CD4-positive, CD25-positive, alpha-beta regulatory T cell (primary cell): Measurements from ENCODE around the gene GNG14. TPM values are rescaled to one million over a fixed set of nuclear protein-coding genes. Genes with fewer than 3 reads are reported as not detected.

Experiments used
- ATAC-seq, 2 donors: fragments of 150-1000 bp; cut with Tn5 transposase; one replicate each; pipeline ENCODE4 v1.10.0; 2021; ENCODE audit warnings: low read depth in 2 of 2, moderate number of reproducible peaks in 2 of 2, moderate library complexity in 1 of 2
- DNase-seq, 3 donors: peaks; one replicate each; pipeline versions ENCODE4 v3.0.0 to v3.0.0-alpha.2; 2012 to 2022; ENCODE audit warnings: mixed read lengths in 1 of 3
- H3K27ac ChIP-seq: one replicate; pipeline ENCODE4 v1.7.0; 2013; ENCODE audit warnings: mild to moderate bottlenecking, low read length; ENCODE audit not compliant: insufficient read depth, poor library complexity, severe bottlenecking
- H3K27me3 ChIP-seq: one replicate; pipeline ENCODE4 v1.7.0; 2013; ENCODE audit warnings: low read length; ENCODE audit not compliant: control insufficient read depth, insufficient read depth
- H3K36me3 ChIP-seq: one replicate; pipeline ENCODE4 v1.7.0; 2013; ENCODE audit warnings: mild to moderate bottlenecking, low read length, moderate library complexity; ENCODE audit not compliant: control insufficient read depth, insufficient read depth
- H3K4me1 ChIP-seq: 2 replicates; pipeline ENCODE4 v1.7.0; 2013; ENCODE audit warnings: mild to moderate bottlenecking, low read length; ENCODE audit not compliant: insufficient read depth, control insufficient read depth, poor library complexity, severe bottlenecking
- H3K4me3 ChIP-seq: one replicate; pipeline ENCODE4 v1.7.0; 2013; ENCODE audit warnings: low read depth, mild to moderate bottlenecking, low read length, moderate library complexity
- H3K9me3 ChIP-seq, 2 experiments: 1 replicate in 1 of 2; 2 replicates in 1 of 2; pipeline ENCODE4 v1.7.0; 2013; ENCODE audit warnings: low read length in 2 of 2, mild to moderate bottlenecking in 1 of 2, moderate library complexity in 1 of 2; ENCODE audit not compliant: control insufficient read depth in 2 of 2
- H3K27ac Mint-ChIP-seq, 3 donors: one replicate each; pipeline ENCODE4 v1.8.0; 2020 to 2022; ENCODE audit warnings: mild to moderate bottlenecking in 3 of 3, mixed read lengths in 3 of 3, moderate library complexity in 2 of 3
- H3K27me3 Mint-ChIP-seq: one replicate; pipeline ENCODE4 v1.8.0; 2022; ENCODE audit warnings: mild to moderate bottlenecking, mixed read lengths
- H3K36me3 Mint-ChIP-seq: one replicate; pipeline ENCODE4 v1.8.0; 2020; ENCODE audit warnings: mixed read lengths
- H3K4me1 Mint-ChIP-seq, 4 donors: one replicate each; pipeline ENCODE4 v1.8.0; 2020 to 2022; ENCODE audit warnings: mixed read lengths in 4 of 4, mild to moderate bottlenecking in 1 of 4
- H3K4me3 Mint-ChIP-seq, 4 donors: one replicate each; pipeline ENCODE4 v1.8.0; 2020 to 2022; ENCODE audit warnings: mild to moderate bottlenecking in 4 of 4, mixed read lengths in 4 of 4, moderate library complexity in 3 of 4
- H3K9me3 Mint-ChIP-seq, 7 donors: one replicate each; pipeline ENCODE4 v1.8.0; 2020 to 2022; ENCODE audit warnings: mixed read lengths in 7 of 7, mild to moderate bottlenecking in 3 of 7, moderate library complexity in 2 of 7
- polyA plus RNA-seq, 4 donors: library from polyadenylated mRNA; unstranded; fragments of 300-500 nt; fragmentation: Illumina TruSeq; gene quantifications; one replicate each; pipeline ENCODE4 v1.2.3, GENCODE V29; 2021
- total RNA-seq: library from RNA; stranded (reverse); gene quantifications from one replicate; pipeline ENCODE4 v1.2.3, GENCODE V29; 2022

GNG14 gene
- total and polyA plus RNA-seq, 5 donors from 2014 or later: not detected

- Mint-ChIP-seq H3K36me3 (peaks cover 7% of the 10 kb centered on the region), H3K4me3 (peak overlapping the region; percentile 11 to 78 (median 68)), H3K27ac (peak overlapping the region; percentile 72 to 89 (median 82)), H3K27me3 (no peaks in the 10 kb centered on the region), H3K4me1 (peaks cover 2 to 12% (median 10%) of the 10 kb centered on the region in 4 donors), H3K9me3 (peaks cover 0 to 1% (median 0%) of the 10 kb centered on the region in 7 donors)
- DNase-seq (no peak), ATAC-seq (no peak)
- no peak overlapping the region for H3K4me3 ChIP-seq
- no peak overlapping the region for H3K27ac ChIP-seq
- peaks cover 15% of the 10 kb centered on the region for H3K4me1 ChIP-seq
- no peaks in the 10 kb centered on the region for H3K27me3 ChIP-seq
- H3K36me3 ChIP-seq: peaks cover 5% of the 10 kb centered on the region
- H3K9me3 ChIP-seq: no peaks in the 10 kb centered on the region
These were observed 10.3 kb downstream of the GNG14 start for GRCh38 chr19:12698138-12698537.

DNA sequence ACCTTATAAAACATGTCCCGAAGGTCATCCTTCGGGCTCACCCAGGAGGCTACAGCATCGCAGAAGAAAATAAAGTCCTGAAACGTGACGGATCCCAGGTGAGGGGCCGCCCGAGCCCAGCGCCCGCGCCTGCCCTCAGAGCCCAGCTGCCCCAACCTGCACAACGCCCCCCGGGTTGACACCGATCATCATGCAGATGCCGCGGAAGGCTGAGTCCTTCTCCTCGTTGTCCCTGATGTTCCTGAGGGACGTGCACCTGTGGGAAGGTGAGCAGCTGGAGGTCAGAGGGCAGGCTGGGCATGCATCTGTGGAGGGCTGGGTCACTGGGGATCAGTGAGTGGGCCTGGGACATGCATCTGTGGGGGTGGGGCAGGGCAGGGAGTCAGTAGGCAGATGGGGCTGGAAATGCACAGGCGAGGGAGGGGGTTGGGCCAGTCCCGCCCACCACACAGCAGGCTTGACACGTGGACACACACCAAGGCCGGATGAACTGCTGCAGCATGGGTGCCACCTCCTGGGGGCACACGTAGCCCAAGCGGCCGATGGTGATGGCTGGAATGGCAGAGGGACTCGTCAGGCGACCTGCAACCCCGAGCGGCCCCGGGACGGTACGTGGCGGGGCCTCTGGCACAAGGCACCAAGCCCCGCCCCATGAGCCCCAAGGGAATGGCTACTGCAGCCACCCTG, 13.9 kb downstream of the GNG14 start:
- no peaks in the 10 kb centered on the region for H3K9me3 ChIP-seq
- H3K4me1 Mint-ChIP-seq: peaks cover 2 to 7% (median 5%) of the 10 kb centered on the region in 4 donors
- H3K4me1 ChIP-seq: peaks cover 4% of the 10 kb centered on the region
- H3K27me3 Mint-ChIP-seq: no peaks in the 10 kb centered on the region
- no peaks in the 10 kb centered on the region for H3K27me3 ChIP-seq
- peak overlapping the region in 1 of 4 donors; percentile 67 for H3K4me3 Mint-ChIP-seq
- no peak overlapping the region for H3K27ac Mint-ChIP-seq
- peaks cover 22% of the 10 kb centered on the region for H3K36me3 Mint-ChIP-seq
- no peak overlapping the region for H3K4me3 ChIP-seq
- ATAC-seq (no peak), DNase-seq (no peak)
- no peaks in the 10 kb centered on the region for H3K9me3 Mint-ChIP-seq
- H3K36me3 ChIP-seq: peaks cover 32% of the 10 kb centered on the region
- H3K27ac ChIP-seq: no peak overlapping the region

DNA sequence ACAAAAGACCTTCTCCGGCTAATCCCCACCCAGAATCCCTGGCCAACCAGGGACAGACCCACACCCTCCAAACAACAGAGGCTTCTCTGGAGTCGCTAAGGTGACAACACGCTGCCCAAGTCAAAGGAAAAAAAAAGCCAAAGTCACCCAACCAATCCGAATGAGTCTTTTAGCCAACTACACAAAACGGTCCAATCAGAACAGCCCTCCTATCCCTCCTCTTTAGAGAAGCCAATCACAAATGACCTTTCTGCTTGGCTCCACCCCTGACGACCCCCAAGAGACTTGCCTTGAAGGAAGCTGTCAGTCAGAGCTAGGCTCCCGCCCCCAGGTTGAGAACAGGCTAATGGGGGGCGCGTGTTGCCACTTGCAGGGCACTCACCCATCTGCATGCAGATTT, 15.2 kb downstream of the GNG14 start:
- DNase-seq (peak in 1 of 3 donors; percentile 38), ATAC-seq (no peak)
- H3K4me3 ChIP-seq: no peak overlapping the region
- Mint-ChIP-seq H3K4me1 (peaks cover 2 to 4% (median 3%) of the 10 kb centered on the region in 4 donors), H3K4me3 (no peak overlapping the region), H3K27ac (no peak overlapping the region), H3K27me3 (no peaks in the 10 kb centered on the region), H3K36me3 (peaks cover 22% of the 10 kb centered on the region), H3K9me3 (no peaks in the 10 kb centered on the region)
- no peaks in the 10 kb centered on the region for H3K27me3 ChIP-seq
- H3K4me1 ChIP-seq: no peaks in the 10 kb centered on the region
- H3K27ac ChIP-seq: no peak overlapping the region
- H3K36me3 ChIP-seq: peaks cover 33% of the 10 kb centered on the region
- no peaks in the 10 kb centered on the region for H3K9me3 ChIP-seq

- Mint-ChIP-seq H3K27me3 (no peaks in the 10 kb centered on the region), H3K36me3 (peaks cover 19% of the 10 kb centered on the region), H3K27ac (peak overlapping the region in 1 of 3 donors; percentile 25), H3K4me3 (no peak overlapping the region), H3K4me1 (no peaks in the 10 kb centered on the region), H3K9me3 (no peaks in the 10 kb centered on the region)
- H3K9me3 ChIP-seq: no peaks in the 10 kb centered on the region
- ATAC-seq: no peak
- peaks cover 37% of the 10 kb centered on the region for H3K36me3 ChIP-seq
- DNase-seq: no peak
- no peak overlapping the region for H3K27ac ChIP-seq
- H3K4me1 ChIP-seq: no peaks in the 10 kb centered on the region
- H3K4me3 ChIP-seq: no peak overlapping the region
- H3K27me3 ChIP-seq: no peaks in the 10 kb centered on the region
These were observed 17.4 kb downstream of the GNG14 start for GRCh38 chr19:12705169-12705568.

GRCh38 chr19:12705654-12706331, 18.0 kb downstream of the GNG14 start:
- Mint-ChIP-seq H3K36me3 (peaks cover 24% of the 10 kb centered on the region), H3K9me3 (no peaks in the 10 kb centered on the region), H3K27ac (no peak overlapping the region), H3K4me1 (no peaks in the 10 kb centered on the region), H3K27me3 (no peaks in the 10 kb centered on the region), H3K4me3 (no peak overlapping the region)
- Histone ChIP-seq H3K27me3 (no peaks in the 10 kb centered on the region), H3K36me3 (peaks cover 42% of the 10 kb centered on the region), H3K27ac (no peak overlapping the region), H3K9me3 (no peaks in the 10 kb centered on the region), H3K4me3 (no peak overlapping the region), H3K4me1 (no peaks in the 10 kb centered on the region)
- ATAC-seq (no peak), DNase-seq (no peak)

- H3K36me3 Mint-ChIP-seq: peaks cover 24% of the 10 kb centered on the region
- H3K9me3 Mint-ChIP-seq: no peaks in the 10 kb centered on the region
- H3K4me1 Mint-ChIP-seq: no peaks in the 10 kb centered on the region
- no peaks in the 10 kb centered on the region for H3K27me3 Mint-ChIP-seq
- H3K4me3 Mint-ChIP-seq: no peak overlapping the region
- no peak overlapping the region for H3K27ac Mint-ChIP-seq
- Histone ChIP-seq H3K36me3 (peaks cover 46% of the 10 kb centered on the region), H3K27me3 (no peaks in the 10 kb centered on the region), H3K9me3 (no peaks in the 10 kb centered on the region), H3K4me1 (no peaks in the 10 kb centered on the region), H3K27ac (no peak overlapping the region), H3K4me3 (no peak overlapping the region)
- ATAC-seq (no peak), DNase-seq (no peak)
These were observed 18.5 kb downstream of the GNG14 start for GRCh38 chr19:12706332-12706718.

DNA sequence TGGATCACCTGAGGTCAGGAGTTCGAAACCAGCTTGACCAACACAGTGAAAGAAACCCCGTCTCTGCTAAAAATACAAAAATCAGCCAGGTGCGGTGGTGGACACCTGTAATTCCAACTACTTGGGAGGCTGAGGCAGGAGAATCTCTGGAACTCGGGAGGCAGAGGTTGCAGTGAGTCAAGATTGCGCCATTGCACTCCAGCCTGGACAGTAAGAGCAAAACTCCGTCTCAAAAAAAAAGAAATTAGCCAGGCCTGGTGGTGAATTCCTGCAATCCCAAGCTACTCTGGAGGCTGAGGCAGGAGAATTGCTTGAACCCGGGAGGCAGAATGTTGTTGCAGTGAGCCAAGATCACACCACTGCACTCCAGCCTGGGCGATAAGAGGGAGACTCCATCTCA, 20.8 kb downstream of the GNG14 start:
- no peak overlapping the region for H3K4me3 Mint-ChIP-seq
- Histone ChIP-seq H3K27ac (no peak overlapping the region), H3K4me3 (no peak overlapping the region), H3K4me1 (no peaks in the 10 kb centered on the region), H3K27me3 (no peaks in the 10 kb centered on the region), H3K9me3 (no peaks in the 10 kb centered on the region), H3K36me3 (peaks cover 46% of the 10 kb centered on the region)
- H3K27ac Mint-ChIP-seq: no peak overlapping the region
- no peaks in the 10 kb centered on the region for H3K9me3 Mint-ChIP-seq
- no peaks in the 10 kb centered on the region for H3K4me1 Mint-ChIP-seq
- ATAC-seq (no peak), DNase-seq (no peak)
- H3K36me3 Mint-ChIP-seq: peaks cover 20% of the 10 kb centered on the region
- no peaks in the 10 kb centered on the region for H3K27me3 Mint-ChIP-seq

DNA sequence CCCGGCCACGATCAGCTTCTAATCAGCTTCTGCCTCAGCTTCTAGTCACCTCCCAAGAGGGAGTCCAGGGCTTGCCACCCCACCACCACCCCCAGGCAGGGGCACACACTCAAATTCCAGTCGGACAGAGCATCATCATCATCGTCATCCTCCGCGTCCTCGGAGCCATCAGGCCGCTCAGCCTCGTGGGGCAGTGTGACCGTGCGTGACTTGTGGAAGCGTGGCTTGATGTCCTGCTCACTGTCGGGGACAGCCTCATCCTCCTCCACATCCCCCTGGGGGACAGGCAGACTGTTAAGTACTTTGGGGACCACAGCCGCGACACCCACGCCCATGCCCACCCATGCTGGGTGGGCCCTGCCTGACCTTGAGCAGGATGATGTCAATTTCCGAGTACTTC, 23.4 kb downstream of the GNG14 start:
- no peak for ATAC-seq
- H3K4me3 Mint-ChIP-seq: no peak overlapping the region
- H3K4me1 ChIP-seq: no peaks in the 10 kb centered on the region
- DNase-seq: no peak
- no peaks in the 10 kb centered on the region for H3K27me3 Mint-ChIP-seq
- no peaks in the 10 kb centered on the region for H3K27me3 ChIP-seq
- H3K27ac ChIP-seq: no peak overlapping the region
- no peaks in the 10 kb centered on the region for H3K9me3 ChIP-seq
- no peaks in the 10 kb centered on the region for H3K9me3 Mint-ChIP-seq
- no peak overlapping the region for H3K4me3 ChIP-seq
- H3K4me1 Mint-ChIP-seq: no peaks in the 10 kb centered on the region
- peaks cover 20% of the 10 kb centered on the region for H3K36me3 Mint-ChIP-seq
- peaks cover 42% of the 10 kb centered on the region for H3K36me3 ChIP-seq
- no peak overlapping the region for H3K27ac Mint-ChIP-seq
